Activated T-cell treated with anti-CD3 and anti-CD28 coated beads for 4 hours (primary cell): Measurements from ENCODE around the gene RNF26.

Source experiments
- DNase-seq: peaks from one replicate; pipeline ENCODE4 v3.0.0-alpha.2; 2020

The RNF26 gene

DNA sequence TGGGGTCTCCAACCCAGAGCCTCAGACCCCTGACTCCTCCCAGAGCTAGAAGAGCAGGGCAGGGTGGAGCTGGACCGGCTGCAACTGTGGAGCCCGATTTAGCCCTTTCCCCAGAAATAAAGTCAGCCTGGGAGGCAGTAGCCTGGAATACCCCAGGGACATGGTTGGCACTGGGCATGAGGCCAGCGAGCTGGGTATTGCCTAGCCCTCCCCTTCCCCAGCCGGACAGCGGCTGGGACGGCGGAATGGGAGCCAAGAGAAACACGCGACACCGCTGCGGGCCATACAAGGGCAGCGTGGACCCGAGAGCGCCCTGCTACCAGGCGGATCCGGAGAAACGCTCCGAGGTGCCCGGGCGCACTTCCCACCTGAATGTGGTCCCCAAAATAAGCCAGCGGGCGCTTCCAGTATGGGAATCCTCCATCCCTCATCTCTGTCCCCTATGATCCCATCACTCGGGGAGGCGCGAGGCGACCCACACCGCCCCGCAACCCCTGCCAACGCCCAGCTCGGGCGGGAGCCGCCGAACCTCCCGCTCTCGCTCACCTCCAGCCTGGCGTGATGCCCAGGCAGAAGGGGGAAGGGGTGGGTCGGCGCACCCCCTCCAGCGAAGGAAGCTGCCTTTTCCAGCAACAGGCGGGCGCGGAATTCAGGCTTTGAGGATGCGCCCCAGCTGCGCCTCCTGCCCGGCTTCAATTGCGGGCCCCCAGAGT, 18.2 kb upstream of the RNF26 start:
- no peak for DNase-seq

DNA sequence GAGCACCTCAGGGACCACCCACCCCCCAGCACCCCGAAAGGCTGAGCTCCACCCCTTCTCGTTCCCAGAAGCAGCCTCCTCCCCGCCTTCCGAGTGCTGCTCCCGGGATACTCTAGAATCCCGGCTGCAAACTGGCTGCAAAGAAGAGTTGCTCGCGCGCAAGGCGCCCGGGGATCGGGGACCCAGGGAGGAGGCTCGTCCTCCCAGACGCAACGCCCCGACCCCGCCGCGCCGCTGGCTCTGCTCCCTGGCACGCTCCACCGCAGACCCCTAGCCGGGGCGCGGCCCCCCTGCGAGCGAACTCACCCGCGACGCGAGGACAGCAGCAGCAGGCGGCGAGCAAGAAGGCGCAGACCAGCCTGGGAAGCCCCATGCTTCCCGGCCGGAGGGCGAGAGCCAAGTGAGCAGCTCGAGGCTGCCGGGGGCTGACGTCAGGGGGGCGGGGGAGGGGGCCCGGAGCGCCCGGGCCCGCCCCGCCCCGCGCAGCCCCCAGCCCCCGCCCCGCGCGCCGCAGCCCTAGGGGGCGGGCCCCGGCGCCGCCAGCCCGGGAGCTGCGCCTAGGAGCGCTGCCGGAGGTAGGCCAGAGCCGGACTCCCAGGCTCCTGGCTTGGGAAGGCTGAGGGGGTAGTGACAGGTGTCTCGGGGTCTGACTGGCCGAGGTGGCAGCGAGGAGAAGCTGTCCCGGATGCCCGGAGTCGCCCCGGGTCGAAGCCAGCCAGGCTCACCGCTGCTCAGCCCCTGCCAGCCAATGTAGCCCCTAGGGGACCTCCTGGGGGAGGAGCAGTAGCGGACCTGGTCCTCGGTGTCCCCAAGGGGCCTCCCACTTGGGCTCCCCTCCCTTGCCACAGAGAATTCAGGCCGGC, 17.4 kb upstream of the RNF26 start, which contains the start of gene MCAM:
MCAM (minus strand) TSS at position 402 of the 863 bp plus-strand sequence; CDS start at position 373, 29 bp downstream.
- no peak for DNase-seq

DNA sequence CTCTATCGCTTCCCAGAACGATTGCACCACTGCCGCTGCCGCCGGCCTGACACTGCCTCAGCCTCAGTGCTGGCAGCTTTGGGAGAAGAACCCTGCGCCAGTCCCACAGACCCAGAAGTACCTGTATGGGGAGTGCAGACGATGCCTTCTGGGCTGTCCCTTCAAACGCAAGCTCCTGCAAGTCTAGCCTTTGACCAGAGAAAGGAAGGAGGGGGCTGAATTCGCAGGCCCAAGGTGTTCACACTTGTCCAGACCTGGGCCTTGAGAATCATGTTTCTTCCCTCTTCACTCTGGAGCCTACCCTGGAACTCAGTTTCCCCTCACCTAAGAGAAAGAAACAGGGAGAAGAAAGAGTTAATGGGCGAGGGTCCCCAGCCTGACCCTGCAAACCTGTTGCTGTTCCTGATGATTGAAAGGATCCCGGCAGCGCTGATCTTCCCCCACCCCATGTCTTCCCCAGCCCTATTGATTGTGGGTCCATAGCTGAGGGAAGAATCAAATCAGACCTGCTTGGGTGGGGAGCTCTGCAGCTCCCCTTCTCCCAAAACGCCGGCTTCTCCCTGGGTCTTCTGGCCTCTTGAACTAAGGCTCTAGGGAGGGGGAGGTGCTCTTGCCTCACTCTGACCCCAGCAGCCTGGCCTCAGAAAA, 16.6 kb upstream of the RNF26 start:
- DNase-seq: no peak

DNA sequence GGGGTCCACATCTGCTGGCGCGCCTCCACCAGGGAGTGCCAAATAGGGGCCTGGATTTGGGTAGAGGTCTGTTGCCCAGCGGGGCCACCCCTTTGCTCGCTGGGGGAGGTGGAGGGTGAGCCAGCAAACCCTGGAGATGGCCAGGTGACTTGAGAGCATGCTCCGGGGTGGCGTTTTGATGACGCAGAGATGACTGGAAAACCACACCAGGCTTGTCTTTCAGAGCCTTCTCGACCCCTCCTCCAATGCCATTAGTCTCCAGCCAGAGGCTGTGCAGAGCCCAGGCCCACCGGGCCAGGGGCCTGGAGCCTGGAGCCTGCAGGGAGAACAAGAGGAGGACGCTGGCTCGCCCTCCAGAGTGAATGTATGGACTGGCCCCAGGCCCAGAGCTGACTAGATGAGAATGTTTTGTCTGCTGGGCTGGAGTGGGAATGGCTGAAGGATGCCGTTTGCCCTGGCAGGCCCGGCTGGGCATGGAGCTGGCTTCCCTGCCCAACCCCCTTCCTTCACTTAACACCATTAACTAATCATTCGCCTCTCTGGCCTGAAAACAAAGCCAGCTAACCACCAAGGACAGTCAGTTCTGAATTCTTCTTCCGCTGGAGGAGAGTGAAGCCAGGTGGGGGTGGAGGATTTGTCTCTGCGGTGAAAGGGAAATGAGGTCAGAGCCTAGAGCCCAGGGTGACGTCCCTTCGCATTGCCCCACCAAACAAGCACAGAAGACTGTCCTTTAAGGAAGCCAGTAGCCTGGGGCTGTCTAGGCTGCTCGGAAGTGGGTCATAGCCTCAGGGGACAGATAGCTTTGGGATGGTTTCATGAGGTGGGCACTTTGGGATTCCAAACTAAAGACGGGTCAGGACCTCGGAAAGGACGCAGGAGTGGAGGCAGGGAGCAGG, 15.8 kb upstream of the RNF26 start:
- no peak for DNase-seq

DNA sequence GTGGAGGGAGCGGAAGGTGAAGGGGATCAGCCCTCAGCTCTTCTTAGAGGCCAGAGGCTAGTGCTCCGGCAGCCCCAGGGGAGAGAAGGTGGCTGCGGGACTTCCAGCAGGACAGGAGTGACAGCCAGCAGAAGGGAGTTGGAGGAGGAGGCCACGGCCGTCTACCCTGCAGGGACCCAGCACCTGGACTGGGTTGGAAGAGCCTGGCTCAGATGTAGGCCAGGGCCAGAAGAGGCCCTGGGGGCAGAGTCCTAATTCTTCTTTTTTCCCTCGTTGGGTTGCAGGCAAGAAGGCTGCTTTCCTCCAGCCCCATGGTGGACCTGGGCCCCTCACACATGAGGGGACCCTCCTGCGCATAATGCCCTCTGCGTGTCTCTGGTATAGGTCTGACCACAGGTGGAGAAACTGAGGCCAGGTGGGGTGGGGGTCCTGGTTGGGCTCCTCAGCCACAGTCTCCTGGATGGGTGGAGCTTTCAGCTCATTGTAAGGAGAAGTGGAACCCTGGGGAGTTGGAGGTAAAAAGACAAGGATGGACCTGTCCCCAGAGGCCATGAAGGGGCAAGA, 15.1 kb upstream of the RNF26 start:
- no peak for DNase-seq

DNA sequence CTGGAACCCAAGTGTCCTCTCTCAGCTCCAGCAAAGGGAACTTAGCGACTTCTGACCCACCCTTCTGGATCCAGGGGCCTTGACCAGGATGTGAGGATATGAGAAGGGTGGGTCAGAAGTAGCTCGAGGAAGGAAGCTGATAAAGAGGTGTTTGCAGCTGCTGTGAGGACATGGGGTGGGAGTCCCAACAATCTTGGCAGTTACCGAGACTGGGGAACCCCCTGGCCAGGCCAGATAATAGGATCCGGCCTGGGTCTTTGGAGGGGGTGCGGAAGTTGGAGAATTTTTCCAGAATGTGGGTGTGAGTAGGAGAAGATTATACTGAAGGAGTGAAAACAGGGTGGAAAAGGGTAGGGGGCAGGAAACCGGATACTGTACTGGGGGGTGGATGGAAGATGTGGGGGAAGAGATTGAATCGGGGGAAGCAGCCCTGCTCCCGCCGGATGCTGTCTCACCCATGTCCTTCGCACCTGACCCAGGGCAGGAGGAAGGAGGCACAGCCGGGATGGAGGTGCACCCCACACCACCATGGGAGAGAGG, 14.6 kb upstream of the RNF26 start:
- DNase-seq: no peak

DNA sequence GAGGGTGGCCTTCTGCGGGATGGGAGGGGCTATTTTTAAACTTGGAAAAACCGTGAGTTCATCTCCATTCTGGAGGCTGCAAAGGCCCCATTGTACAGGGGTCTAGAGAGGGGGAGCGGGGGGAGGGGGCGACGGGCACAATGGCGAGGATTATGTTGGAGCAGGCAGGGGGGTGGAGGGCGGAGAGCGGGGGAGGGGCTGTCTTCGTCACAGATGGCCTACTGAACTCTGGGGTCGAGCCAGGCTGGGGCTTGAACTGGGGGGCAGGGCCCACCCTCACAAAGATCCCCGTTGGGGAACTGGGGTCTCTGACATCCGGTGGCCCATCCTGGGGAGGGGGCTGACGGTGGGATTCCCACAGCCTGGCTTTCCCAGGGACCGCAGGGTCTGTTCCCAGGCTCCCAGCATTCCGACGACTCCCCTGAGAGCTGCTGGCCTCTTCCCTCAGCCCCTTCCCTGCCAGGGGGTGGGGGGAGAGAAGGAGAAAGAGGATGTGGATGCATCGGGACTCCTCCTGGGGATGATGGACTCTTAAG, 14.0 kb upstream of the RNF26 start:
- no peak for DNase-seq

DNA sequence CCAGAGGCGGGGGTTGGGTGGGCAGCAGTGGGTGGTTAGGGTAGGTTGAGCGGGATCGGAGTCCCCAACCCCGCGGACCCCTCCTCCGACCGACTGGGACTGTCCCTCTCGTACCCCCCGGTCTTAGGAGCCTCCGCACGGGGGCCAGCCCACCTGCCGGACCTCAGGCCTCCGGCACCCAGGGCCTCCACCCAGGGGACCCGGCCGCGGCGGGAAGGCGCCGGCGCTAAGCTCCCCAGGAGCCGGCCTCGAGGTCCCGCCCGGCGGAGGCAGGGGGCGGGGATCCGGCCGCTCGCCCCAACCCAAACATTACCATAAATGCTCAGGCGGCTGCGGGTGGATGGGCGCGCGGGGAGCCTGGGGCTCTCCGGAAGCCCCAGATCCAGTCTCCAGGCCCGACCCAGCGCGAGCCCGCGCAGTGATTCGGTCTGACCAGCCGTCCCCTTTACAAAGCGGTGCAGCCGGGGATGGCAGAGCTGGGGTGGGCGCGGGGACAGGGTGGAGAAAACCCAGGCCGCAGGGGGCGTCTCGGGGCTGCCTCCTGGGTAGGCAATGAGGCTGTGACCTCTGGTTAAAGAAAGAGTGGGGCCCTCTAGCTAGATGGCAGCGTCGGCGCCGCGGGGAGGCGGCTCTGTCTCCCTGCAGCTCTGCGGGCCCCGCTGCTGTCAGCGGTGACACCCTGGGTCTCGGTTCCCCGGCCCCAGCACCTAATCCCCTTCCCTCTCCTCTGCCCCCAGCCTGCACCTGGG, 13.4 kb upstream of the RNF26 start:
- DNase-seq: no peak

DNA sequence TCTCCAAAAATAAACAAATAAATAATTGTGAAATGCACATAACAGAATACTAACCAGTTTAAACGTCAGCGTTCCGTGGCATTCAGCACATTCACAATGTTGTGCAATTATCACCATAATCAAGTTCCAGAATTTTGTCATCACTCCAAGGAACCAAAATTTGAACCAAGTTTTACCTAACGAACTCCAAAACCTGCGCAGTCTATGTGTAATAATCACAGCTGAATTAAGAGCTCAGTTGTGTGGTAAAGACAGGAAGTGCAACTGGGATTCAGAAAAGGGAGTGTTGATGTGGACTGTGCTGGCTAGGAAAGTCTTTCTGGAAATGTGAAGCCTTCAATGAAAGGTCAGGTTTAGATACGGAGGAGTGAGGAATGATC, 12.0 kb upstream of the RNF26 start:
- DNase-seq: no peak

DNA sequence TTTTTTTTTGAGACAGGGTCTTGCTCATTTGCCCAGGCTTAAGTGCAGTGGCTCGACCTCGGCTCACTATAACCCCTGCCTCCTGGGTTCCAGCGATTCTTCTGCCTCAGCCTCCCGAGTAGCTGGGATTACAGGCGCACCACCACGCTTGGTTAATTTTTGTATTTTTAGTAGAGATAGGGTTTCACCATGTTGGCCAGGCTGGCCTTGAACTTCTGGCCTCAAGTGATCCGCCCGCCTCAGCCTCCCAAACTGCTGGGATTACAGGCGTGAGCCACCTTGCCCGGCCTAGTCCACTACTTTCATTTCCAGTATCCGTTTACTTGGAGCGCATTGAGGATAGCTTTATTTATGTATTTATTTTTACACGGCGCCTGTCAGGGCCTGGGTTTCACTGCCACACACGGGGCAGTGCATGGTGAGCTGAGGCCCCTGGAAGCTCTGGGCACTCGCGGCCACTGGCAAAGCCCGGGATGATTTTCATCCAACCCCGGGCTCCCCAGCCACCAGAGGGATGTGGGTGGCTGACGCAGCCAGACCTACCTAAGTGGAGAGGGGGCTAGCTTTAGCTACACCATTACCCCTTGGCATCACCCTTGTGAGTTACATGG, 11.3 kb upstream of the RNF26 start:
- DNase-seq: no peak

DNA sequence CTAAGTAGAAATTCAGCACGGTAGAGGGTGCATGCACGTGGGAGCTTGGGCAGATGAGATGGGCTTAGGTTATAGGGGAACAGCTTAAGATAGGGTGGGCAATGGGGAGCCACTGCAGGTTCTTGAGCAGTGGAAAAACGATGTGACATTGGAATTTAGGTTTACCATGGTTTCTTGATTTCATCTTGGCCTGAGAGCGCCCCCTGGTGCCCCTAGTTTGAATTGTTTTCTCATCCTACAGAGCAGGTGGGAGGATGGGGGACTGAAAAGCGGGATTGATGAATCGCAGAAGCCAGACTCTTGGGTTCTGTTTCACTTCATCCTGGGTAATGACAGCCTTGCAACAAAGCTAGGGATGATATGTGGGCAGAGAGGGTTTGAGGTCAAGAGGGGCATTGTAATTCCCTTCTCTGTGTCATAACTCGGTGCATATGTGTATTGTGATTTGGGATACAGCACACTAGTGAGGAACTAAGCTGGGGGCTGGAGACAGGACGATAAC, 10.7 kb upstream of the RNF26 start:
- DNase-seq: peak; percentile 77

DNA sequence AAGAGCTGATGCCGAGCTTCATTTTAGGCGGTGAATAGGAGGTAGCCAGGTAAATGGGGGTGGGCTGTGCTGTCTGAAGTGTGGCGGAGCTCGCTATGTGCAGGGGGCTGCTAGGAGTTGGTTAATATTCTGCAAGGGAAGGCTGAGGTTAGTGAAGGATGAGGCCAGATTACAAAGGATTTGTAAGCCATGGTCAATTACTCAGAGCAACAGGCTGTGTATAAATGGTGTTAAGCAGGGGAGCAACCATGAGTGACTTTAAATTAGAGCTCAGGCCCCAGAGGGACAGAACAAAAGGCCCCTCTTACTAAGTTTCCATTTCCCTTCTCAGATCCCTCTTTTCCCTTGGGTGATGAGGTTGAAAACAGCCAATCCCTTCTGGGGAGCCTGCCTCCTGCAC, 10.1 kb upstream of the RNF26 start:
- DNase-seq: no peak

DNA sequence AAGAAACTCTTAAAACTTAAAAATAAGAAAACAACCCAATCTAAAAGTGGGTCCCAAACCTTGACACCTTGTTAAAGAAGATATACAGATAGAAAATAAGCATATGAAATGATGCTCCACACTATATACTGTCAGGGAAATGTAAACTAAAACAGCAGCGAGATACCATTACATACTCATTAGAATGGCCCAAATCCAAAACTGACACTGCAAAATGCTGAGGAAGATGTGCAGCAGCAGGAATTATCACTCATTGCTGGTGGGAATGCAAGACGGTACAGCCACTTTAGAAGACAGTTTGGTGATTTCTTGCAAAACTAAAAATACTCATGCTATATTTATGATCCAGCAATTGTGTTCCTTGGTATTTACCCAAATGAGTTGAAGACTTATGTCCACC, 5.0 kb upstream of the RNF26 start:
- DNase-seq: no peak

DNA sequence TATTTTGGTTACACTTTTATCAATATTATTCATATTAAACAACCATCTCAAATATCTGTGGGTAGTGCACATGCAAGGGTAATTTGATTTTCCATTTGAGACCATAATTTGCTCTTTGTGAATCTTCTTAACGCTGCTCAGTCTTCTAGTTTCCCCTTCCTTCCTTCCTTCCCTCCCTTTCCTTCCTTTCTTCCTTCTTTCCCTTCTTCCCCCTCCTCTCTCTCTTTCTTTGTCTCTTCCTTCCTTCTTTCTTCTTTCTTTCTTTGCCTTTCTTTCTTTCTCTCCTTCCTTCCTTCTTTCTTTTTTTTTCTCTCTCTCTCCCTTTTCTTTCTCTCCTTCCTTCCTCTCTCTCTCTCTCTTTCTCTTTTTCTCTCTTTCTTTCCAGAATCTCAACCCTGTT, 4.1 kb upstream of the RNF26 start:
- no peak for DNase-seq

DNA sequence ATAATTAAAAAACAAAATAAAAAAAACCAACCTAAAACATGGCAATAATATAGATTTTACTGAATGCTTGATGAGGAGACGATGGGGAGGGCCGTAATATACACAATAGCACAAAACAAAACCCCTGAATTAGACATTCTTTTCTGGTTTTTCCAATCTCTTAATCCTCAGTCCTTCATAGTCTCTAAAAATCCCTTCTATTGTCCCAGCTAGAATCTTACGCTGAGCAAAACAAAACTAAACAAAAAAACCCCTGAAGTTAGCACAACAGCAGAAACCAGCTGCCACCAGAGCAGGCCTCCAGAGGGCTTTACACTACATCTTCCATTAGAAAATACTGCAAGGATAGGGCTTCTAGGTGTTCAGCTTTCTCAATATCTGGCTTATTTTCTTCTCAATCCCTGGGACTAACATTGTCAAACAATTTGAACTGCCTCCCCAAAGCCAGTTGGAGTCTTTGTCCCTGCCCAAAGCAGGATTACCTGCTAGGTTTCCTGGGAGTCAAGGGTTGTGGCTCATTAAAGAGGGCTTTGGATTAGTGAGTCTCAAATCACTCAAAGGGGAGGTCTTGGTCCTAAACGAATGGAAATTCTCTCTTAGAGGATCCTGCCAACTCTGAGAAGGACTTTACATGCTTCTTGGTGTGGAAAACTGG, 2.1 kb upstream of the RNF26 start:
- DNase-seq: no peak

DNA sequence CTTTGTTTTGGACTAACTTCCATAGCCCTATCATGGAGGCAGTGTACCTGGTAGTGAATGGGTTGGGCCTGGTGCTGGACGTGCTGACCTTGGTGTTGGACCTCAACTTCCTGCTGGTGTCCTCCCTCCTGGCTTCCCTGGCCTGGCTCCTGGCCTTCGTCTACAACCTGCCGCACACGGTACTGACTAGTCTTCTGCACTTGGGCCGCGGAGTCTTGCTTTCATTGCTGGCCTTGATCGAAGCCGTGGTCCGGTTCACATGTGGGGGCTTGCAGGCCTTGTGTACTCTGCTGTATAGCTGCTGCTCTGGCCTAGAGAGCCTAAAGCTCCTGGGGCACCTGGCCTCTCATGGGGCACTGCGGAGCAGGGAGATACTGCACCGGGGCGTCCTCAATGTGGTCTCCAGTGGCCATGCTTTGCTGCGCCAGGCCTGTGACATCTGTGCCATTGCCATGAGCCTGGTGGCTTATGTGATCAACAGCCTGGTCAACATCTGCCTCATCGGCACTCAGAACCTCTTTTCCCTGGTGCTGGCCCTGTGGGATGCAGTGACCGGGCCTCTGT, 846 bp downstream of the RNF26 start:
- DNase-seq: no peak

DNA sequence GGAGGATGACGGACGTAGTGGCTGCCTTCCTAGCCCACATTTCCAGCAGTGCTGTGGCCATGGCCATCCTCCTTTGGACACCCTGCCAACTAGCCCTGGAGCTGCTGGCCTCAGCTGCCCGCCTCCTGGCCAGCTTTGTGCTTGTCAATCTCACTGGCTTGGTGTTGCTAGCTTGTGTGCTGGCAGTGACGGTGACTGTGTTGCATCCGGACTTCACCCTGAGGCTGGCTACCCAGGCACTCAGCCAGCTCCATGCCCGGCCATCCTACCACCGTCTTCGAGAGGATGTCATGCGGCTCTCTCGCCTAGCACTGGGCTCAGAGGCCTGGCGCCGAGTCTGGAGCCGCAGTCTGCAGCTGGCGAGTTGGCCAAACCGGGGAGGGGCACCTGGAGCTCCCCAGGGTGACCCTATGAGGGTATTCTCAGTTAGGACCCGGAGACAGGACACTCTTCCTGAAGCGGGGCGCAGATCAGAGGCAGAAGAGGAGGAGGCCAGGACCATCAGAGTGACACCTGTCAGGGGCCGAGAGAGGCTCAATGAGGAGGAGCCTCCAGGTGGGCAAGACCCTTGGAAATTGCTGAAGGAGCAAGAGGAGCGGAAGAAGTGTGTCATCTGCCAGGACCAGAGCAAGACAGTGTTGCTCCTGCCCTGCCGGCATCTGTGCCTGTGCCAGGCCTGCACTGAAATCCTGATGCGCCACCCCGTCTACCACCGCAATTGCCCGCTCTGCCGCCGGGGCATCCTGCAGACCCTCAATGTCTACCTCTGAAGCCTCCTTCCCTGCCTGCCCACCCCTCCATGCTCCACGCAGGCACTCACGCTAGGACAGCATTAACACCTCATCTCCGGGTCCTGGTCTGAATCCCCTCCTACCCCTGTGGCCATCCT, 1.6 kb downstream of the RNF26 start:
- DNase-seq: no peak

DNA sequence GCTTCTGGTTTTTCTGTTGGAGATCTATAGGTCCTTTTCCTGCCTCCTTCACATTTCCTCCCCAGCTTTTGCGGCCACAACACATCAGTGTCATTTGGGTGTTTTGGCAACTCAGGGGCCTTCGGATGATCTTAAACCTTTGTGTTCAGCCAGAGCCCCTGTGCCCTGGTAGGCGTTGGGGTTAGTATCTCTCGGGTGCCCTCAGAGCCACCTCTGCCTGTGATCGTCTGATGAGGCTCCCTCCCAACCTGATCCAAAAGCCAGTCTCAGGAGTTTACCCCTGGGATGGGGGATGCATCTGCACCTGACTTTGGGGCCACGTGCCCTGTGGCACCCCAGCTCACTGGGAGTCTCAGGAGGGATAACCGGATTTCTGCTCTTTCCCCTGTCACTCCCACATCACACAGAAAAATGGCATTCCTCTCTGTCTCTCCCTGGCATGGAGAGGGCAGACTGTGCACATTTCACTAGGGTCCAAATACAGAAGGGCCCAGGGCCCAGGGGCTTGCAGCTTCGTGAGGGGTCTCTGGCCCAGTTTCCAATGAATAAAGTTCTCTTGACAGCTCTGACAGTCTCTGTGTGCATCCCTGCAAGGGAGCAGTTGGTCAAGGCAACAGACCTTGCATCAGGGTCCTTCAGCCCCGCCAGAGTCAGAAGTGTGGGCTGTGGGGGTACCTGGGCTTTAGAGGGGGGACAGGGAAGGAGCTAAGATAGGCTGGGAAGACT, 2.6 kb downstream of the RNF26 start:
- no peak for DNase-seq
